HG03159 (cell line): ENCODE data around the gene WDR27.

Experiments used
- ATAC-seq: cut with Tn5 transposase; IDR thresholded peaks from one replicate; pipeline ENCODE4 v1.9.1; 2021; ENCODE audit warnings: mild to moderate bottlenecking, moderate library complexity; ENCODE audit not compliant: unreplicated experiment

The WDR27 gene

DNA sequence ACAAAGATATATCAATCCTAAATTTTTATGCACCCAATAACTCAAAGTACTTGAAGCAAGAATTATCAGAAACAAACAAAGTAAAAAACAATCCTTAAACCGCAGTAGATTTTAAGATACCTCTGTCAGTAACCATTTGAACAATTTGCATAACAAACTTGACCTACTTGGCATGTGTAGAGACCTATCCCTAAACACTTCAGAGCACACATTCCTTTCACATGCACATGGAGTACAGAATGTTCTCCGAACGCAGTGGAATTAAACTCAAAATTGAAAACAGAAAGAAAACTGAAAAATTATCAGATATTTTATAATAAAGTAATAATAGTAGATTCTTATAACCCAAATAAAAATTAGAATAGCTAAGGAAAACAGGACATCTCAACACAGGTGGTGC, 285.6 kb downstream of the WDR27 start:
- no peak for ATAC-seq

GRCh38 chr6:169415179-169415578, 286.6 kb downstream of the WDR27 start:
- no peak for ATAC-seq

DNA sequence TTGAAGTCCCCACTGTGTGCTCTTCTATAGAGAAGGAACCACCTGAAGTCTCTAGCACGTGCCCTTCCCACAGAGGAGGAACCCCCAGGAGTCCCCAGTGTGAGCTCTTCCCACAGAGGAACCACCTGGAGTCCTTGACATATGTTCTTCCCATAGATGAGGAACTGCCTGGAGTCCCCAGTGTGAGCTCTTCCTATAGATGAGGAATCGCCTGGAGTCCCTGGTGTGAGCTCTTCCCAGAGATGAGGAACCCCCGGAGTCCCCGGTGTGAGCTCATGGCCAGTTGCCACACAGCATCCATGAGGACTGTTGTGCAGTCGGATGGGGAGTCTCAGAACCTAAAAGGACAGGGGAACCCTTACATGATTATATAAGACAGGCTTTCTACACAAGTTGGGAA, 290.1 kb downstream of the WDR27 start:
- ATAC-seq: no peak

DNA sequence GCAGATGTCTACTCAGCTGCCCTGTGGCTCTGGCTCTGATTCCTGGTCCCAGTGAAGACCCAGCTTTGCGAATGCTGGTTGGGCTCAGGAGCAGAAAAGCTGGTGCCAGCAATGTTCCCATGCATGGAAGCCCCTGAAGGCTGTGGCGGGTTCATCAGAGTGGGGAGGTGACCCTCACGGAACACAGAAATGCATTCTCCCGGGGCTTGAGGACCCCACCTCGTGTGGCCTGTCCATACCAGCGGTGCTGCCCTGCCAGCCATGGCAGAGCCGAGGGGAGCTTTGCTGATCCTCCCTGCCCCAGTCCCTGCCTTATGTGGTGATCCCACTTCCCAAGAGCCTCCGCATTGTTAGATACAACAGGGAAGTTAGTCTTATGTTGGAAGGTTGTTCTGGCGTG, 290.5 kb downstream of the WDR27 start:
- ATAC-seq: no peak

DNA sequence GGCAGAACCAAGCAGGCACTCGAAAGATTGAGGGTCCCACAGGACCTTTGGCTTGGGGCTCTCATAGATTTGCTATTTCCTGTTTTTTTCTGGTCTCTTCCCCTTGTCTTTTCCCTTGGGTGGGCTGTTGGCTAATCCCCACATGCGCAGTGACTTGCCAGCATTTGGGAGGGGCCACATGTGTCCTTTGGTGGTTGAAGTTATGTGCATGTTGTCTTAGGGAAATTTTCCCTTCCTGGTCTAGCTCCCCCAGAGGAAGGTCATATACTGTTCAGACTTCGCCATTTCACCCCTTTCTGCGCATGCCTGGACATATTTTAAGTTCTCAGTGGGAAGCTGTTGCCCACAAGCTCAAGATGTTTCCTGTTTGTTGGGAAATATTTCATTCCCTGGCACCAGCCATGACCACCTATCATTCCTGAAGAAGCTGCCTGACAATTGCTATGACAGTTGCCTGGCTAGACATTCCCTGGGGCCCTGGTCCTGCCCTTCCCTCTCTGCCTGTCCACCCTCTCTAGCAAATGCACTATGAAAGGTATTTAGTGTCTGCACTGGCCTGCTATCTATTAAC, 292.0 kb downstream of the WDR27 start:
- no peak for ATAC-seq

DNA sequence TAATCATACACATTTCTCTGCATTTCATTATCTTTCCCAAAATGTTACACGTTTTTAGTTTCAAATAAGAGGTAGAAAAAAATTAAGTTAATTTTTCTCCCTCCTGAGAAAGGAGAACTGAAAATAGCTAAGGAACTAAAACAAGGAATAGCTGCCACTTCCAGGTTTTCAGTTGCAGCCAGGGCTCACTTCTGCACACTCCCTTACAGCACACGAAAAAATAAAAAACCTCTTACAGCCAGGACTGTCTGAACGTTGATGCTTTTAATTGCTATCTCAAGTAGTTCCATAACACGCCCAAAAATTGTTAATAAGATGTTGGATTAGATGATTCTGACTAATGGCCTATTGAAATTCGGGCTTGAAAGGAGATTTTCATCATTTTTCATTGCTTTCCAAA, 294.5 kb downstream of the WDR27 start:
- no peak for ATAC-seq
